Endodermal cell (in vitro differentiated cells): ENCODE data around the gene ZCCHC13. TPM values are rescaled to one million over a fixed set of nuclear protein-coding genes. Genes with fewer than 3 reads are reported as not detected.

ENCODE experiments used
- DNase-seq: peaks from one replicate; pipeline ENCODE4 v3.0.0-alpha.2; 2017
- H3K27ac ChIP-seq: 2 replicates; pipeline ENCODE4 v1.5.1; 2013; ENCODE audit warnings: mild to moderate bottlenecking, low read depth, low read length, moderate library complexity
- H3K27me3 ChIP-seq: 2 replicates; pipeline ENCODE4 v1.6.1; 2013; ENCODE audit warnings: mild to moderate bottlenecking, low read length, moderate library complexity; ENCODE audit not compliant: insufficient read depth, control insufficient read depth, poor library complexity, severe bottlenecking
- H3K36me3 ChIP-seq: 2 replicates; pipeline ENCODE4 v1.7.0; 2013; ENCODE audit warnings: mild to moderate bottlenecking, low read length, moderate library complexity; ENCODE audit not compliant: control insufficient read depth, insufficient read depth
- H3K4me1 ChIP-seq: one replicate; pipeline ENCODE4 v1.7.0; 2013; ENCODE audit warnings: low read length; ENCODE audit not compliant: control insufficient read depth, insufficient read depth
- H3K4me3 ChIP-seq: 2 replicates; pipeline ENCODE4 v1.5.1; 2013; ENCODE audit warnings: mild to moderate bottlenecking, low read length, moderate library complexity
- H3K9ac ChIP-seq: 2 replicates; pipeline ENCODE4 v1.6.1; 2013; ENCODE audit warnings: mild to moderate bottlenecking, low read length, moderate library complexity; ENCODE audit not compliant: poor library complexity, severe bottlenecking; ENCODE audit errors: extremely low read depth
- H3K9me3 ChIP-seq: 2 replicates; pipeline ENCODE4 v1.6.1; 2013; ENCODE audit warnings: mild to moderate bottlenecking, low read length, moderate library complexity; ENCODE audit not compliant: control insufficient read depth
- H3K27ac Mint-ChIP-seq: 2 replicates; pipeline ENCODE4 v1.8.0; 2020; ENCODE audit warnings: mixed read lengths
- H3K27me3 Mint-ChIP-seq: 2 replicates; pipeline ENCODE4 v1.8.0; 2021; ENCODE audit warnings: mild to moderate bottlenecking, mixed read lengths; ENCODE audit not compliant: insufficient read depth
- H3K36me3 Mint-ChIP-seq: 2 replicates; pipeline ENCODE4 v1.8.0; 2020; ENCODE audit warnings: low read depth, mixed read lengths
- H3K4me1 Mint-ChIP-seq: 2 replicates; pipeline ENCODE4 v1.8.0; 2020; ENCODE audit warnings: mixed read lengths
- H3K4me3 Mint-ChIP-seq: 2 replicates; pipeline ENCODE4 v1.8.0; 2020; ENCODE audit warnings: mild to moderate bottlenecking, moderate library complexity, mixed read lengths
- H3K9me3 Mint-ChIP-seq: 2 replicates; pipeline ENCODE4 v1.8.0; 2020; ENCODE audit warnings: mild to moderate bottlenecking, mixed read lengths
- CTCF ChIP-seq: fragments of 200-600 bp; sonication (generic); conservative IDR thresholded peaks from 2 replicates; pipeline ENCODE4 v1.5.0; 2021; ENCODE audit warnings: antibody characterized with exemption, mild to moderate bottlenecking
- WGBS, 2 experiments: methylation state at CpG; one replicate each; pipeline versions ENCODE4 v1.1.5 to v1.1.7; 2013; ENCODE audit warnings: missing lambda C conversion rate in 2 of 2, mixed read lengths in 1 of 2; ENCODE audit not compliant: insufficient coverage in 1 of 2, insufficient read length in 1 of 2; 5-methylcytosine and 5-hydroxymethylcytosine counted together
- total RNA-seq, 2 donors: library from RNA; stranded (reverse); fragmentation: NEBNext Ultra II Directional in 1 of 2; extraction: Animal tissue kit (Norgen Biotek cat#: 25700) in 1 of 2; gene quantifications; 2 replicates in 1 of 2; 3 replicates in 1 of 2; pipeline ENCODE4 v1.2.1, GENCODE V29; 2021

ZCCHC13 gene
- total RNA-seq, 2 donors from 2014 or later = not detected

GRCh38 chrX:74324131-74324530 is 20.2 kb downstream of the ZCCHC13 start:
- Mint-ChIP-seq H3K4me1 (peaks cover 32% of the 10 kb centered on the region), H3K36me3 (no peaks in the 10 kb centered on the region), H3K4me3 (no peak overlapping the region), H3K9me3 (no peaks in the 10 kb centered on the region), H3K27me3 (peaks cover 6% of the 10 kb centered on the region), H3K27ac (no peak overlapping the region)
- Histone ChIP-seq H3K4me3 (no peak overlapping the region), H3K9me3 (no peaks in the 10 kb centered on the region), H3K27ac (peak overlapping the region; percentile 93), H3K36me3 (no peaks in the 10 kb centered on the region), H3K27me3 (no peaks in the 10 kb centered on the region), H3K4me1 (no peaks in the 10 kb centered on the region), H3K9ac (no peak overlapping the region)
- no peak for DNase-seq
- TF ChIP-seq CTCF = no peak
- WGBS, 2 experiments = 83 to 88% methylated on average over 1 to 4 of the region's 5 CpGs

- TF ChIP-seq CTCF = peak; percentile 69
- H3K27me3 ChIP-seq = no peaks in the 10 kb centered on the region
- H3K36me3 Mint-ChIP-seq = no peaks in the 10 kb centered on the region
- H3K4me3 Mint-ChIP-seq = peak overlapping the region; percentile 25
- no peaks in the 10 kb centered on the region for H3K9me3 Mint-ChIP-seq
- no peak overlapping the region for H3K4me3 ChIP-seq
- peaks cover 32% of the 10 kb centered on the region for H3K4me1 Mint-ChIP-seq
- H3K9me3 ChIP-seq = no peaks in the 10 kb centered on the region
- H3K36me3 ChIP-seq = no peaks in the 10 kb centered on the region
- 20% methylated on average over 2 of the region's 9 CpGs; no CpG with 5 or more reads in 1 of the 2 experiments for WGBS, 2 experiments
- peak overlapping the region; percentile 89 for H3K27ac Mint-ChIP-seq
- H3K4me1 ChIP-seq = no peaks in the 10 kb centered on the region
- peak overlapping the region; percentile 93 for H3K27ac ChIP-seq
- peaks cover 6% of the 10 kb centered on the region for H3K27me3 Mint-ChIP-seq
- DNase-seq = peak; percentile 90
- H3K9ac ChIP-seq = no peak overlapping the region
Observed at GRCh38 chrX:74325130-74326059, 21.4 kb downstream of the ZCCHC13 start.

- Histone ChIP-seq H3K4me1 (no peaks in the 10 kb centered on the region), H3K4me3 (no peak overlapping the region), H3K9me3 (peaks cover 4% of the 10 kb centered on the region), H3K9ac (no peak overlapping the region), H3K27me3 (no peaks in the 10 kb centered on the region), H3K36me3 (no peaks in the 10 kb centered on the region), H3K27ac (no peak overlapping the region)
- Mint-ChIP-seq H3K27me3 (no peaks in the 10 kb centered on the region), H3K27ac (no peak overlapping the region), H3K4me1 (peaks cover 15% of the 10 kb centered on the region), H3K36me3 (peaks cover 2% of the 10 kb centered on the region), H3K4me3 (no peak overlapping the region), H3K9me3 (peaks cover 25% of the 10 kb centered on the region)
- no peak for DNase-seq
- no peak for TF ChIP-seq CTCF
Observed at GRCh38 chrX:74338852-74339251, 34.9 kb downstream of the ZCCHC13 start.
